ENCODE measurements around the gene BBOF1. TPM values are rescaled to one million over a fixed set of nuclear protein-coding genes. Genes with fewer than 3 reads are reported as not detected.
A peak's percentile ranks its signal among the peaks of the same experiment; 100 is the strongest.

Gene BBOF1
- total RNA-seq, 1 experiment from 2014 or later, result 1.6 TPM

DNA sequence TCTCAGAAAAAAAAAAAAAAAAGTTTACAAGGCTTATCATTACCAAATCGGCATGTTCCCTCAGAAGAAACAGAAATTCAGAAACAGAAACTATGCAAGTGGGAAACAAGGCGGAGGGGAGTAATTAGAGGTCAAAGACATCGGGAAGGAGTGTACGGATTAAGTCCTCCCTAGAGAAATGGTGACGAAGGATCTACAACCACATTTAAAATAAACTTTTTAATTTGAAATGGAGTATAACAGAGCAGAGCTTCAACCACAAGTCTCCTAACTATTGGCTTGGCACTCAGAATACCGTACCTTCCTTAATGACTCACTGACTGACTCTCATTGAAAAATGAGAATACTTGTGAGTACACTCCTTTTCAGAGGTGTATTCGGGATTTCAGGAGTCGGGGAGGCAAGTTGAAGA, 969 bp upstream of the BBOF1 start:
- H3K27ac ChIP-seq (ENCODE audit: low read depth, low read length, poor library complexity, severe bottlenecking), result peak overlapping the region; percentile 95
- BruUV-seq (replicated peaks), result TSS peak; percentile 39
- no peaks in the 10 kb centered on the region for H3K27me3 ChIP-seq (replicated peaks; ENCODE audit: insufficient read depth, low read depth, low read length, poor library complexity)
- TF ChIP-seq, protein P1, sequence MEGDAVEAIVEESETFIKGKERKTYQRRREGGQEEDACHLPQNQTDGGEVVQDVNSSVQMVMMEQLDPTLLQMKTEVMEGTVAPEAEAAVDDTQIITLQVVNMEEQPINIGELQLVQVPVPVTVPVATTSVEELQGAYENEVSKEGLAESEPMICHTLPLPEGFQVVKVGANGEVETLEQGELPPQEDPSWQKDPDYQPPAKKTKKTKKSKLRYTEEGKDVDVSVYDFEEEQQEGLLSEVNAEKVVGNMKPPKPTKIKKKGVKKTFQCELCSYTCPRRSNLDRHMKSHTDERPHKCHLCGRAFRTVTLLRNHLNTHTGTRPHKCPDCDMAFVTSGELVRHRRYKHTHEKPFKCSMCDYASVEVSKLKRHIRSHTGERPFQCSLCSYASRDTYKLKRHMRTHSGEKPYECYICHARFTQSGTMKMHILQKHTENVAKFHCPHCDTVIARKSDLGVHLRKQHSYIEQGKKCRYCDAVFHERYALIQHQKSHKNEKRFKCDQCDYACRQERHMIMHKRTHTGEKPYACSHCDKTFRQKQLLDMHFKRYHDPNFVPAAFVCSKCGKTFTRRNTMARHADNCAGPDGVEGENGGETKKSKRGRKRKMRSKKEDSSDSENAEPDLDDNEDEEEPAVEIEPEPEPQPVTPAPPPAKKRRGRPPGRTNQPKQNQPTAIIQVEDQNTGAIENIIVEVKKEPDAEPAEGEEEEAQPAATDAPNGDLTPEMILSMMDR (conservative IDR thresholded peaks at IDR 0.05; ENCODE audit: low read depth, low read length), result no peak
- no peak for TF ChIP-seq EZH2 (IDR thresholded peaks at IDR 0.05; ENCODE audit: borderline replicate concordance, low read depth, low read length, poor library complexity, severe bottlenecking)
- CTCF ChIA-PET, result interaction anchor here (0.7 kb wide), 1 partner anchor 447 kb away, joined by 3 read pairs; no protein-coding TSS in a partner anchor
- intact Hi-C loops (cut with micrococcal nuclease; ENCODE audit: unreplicated experiment), result loop anchor here (2.0 kb wide), 1 partner anchor 289 kb away; no protein-coding TSS in a partner anchor
- DNase-seq (ENCODE audit: low spot score), result no peak
- H3K4me3 ChIP-seq (ENCODE audit: low read depth, low read length, poor library complexity, severe bottlenecking), result peak overlapping the region; percentile 99
- no peaks in the 10 kb centered on the region for H3K36me3 ChIP-seq (ENCODE audit: insufficient read depth, low read length, poor library complexity, severe bottlenecking)
- POLR2A ChIA-PET (ENCODE audit: low non-redundant PET), result no interaction called here
- H3K9me3 ChIP-seq (ENCODE audit: low read depth, low read length, poor library complexity, severe bottlenecking), result no peaks in the 10 kb centered on the region
- H3K4me1 ChIP-seq (ENCODE audit: insufficient read depth, low read length, poor library complexity, severe bottlenecking), result no peaks in the 10 kb centered on the region

DNA sequence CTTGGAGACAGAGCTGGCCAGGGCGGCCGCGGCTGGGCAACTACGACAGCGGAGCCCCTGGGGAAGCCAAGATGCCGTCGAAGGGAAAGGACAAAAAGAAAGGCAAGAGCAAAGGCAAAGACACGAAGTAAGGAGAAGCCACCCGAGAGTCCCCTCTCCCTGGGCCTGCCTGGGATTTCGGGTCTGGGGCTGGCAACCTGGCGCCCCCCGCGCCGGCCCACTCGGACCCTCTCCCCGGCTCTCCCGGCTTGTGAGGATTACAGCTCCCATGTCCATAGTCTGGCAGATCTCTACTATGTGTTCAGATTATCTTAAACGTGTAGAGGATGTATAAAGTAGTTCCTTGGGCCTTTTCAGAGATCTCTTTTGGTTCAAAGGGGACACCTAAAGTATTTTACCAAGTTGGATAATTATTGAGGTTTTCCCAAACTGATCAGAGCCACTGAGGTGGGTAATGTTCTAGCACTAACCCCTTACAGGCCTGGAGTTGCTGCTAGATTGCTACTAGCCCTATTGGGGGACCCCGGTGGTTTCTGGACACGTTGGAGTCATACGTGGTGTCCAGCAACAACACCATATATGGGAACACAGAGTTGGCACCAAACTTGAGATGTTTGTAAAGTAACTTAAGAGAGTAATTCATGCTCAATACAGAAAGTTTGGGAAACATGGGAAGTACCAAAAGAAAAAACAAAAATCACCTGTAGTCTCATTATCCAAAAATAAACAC, 424 bp downstream of the BBOF1 start:
- H3K27ac ChIP-seq (ENCODE audit: low read depth, low read length, poor library complexity, severe bottlenecking), result peak overlapping the region; percentile 58
- intact Hi-C loops (cut with micrococcal nuclease; ENCODE audit: unreplicated experiment), result loop anchor here (2.0 kb wide), 1 partner anchor 291 kb away; no protein-coding TSS in a partner anchor
- H3K36me3 ChIP-seq (ENCODE audit: insufficient read depth, low read length, poor library complexity, severe bottlenecking), result no peaks in the 10 kb centered on the region
- TF ChIP-seq, protein P1 (conservative IDR thresholded peaks at IDR 0.05; ENCODE audit: low read depth, low read length), result no peak
- TF ChIP-seq EZH2 (IDR thresholded peaks at IDR 0.05; ENCODE audit: borderline replicate concordance, low read depth, low read length, poor library complexity, severe bottlenecking), result no peak
- peak overlapping the region; percentile 99 for H3K4me3 ChIP-seq (ENCODE audit: low read depth, low read length, poor library complexity, severe bottlenecking)
- BruUV-seq (replicated peaks), result no TSS peak
- H3K9me3 ChIP-seq (ENCODE audit: low read depth, low read length, poor library complexity, severe bottlenecking), result no peaks in the 10 kb centered on the region
- no peaks in the 10 kb centered on the region for H3K4me1 ChIP-seq (ENCODE audit: insufficient read depth, low read length, poor library complexity, severe bottlenecking)
- no peak for DNase-seq (ENCODE audit: low spot score)
- CTCF ChIA-PET, result no interaction called here
- no peaks in the 10 kb centered on the region for H3K27me3 ChIP-seq (replicated peaks; ENCODE audit: insufficient read depth, low read depth, low read length, poor library complexity)
- POLR2A ChIA-PET (ENCODE audit: low non-redundant PET), result interaction anchor here (0.6 kb wide), 1 partner anchor 122 kb away, joined by 8 read pairs; no protein-coding TSS in a partner anchor

DNA sequence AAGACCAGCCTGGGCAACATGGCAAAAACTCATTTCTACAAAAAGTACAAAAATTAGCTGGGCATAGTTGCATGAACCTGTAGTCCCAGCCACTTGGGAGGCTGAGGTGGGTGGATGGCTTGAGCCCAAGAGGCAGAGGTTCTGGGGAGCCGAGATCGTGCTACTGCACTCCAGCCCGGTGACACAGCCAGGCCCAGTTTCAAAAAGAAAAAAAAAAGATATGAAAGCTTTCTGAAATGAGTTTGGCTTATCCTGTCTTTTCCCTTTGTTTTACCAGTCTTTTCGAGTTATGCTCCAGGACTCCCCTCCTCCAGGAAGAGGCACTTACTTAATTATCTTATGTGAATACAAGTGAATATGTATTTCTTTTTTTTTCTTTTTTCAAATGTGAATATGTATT, 3.2 kb downstream of the BBOF1 start:
- BruUV-seq (replicated peaks), result no TSS peak
- ChIA-PET CTCF (no interaction called here), POLR2A (ENCODE audit: low non-redundant PET) (no interaction called here)
- no peaks in the 10 kb centered on the region for H3K9me3 ChIP-seq (ENCODE audit: low read depth, low read length, poor library complexity, severe bottlenecking)
- H3K4me1 ChIP-seq (ENCODE audit: insufficient read depth, low read length, poor library complexity, severe bottlenecking), result no peaks in the 10 kb centered on the region
- no peak for DNase-seq (ENCODE audit: low spot score)
- intact Hi-C loops (cut with micrococcal nuclease; ENCODE audit: unreplicated experiment), result no loop called here
- no peak for TF ChIP-seq EZH2 (IDR thresholded peaks at IDR 0.05; ENCODE audit: borderline replicate concordance, low read depth, low read length, poor library complexity, severe bottlenecking)
- TF ChIP-seq, protein P1 (conservative IDR thresholded peaks at IDR 0.05; ENCODE audit: low read depth, low read length), result no peak
- H3K36me3 ChIP-seq (ENCODE audit: insufficient read depth, low read length, poor library complexity, severe bottlenecking), result no peaks in the 10 kb centered on the region
- no peaks in the 10 kb centered on the region for H3K27me3 ChIP-seq (replicated peaks; ENCODE audit: insufficient read depth, low read depth, low read length, poor library complexity)
- H3K27ac ChIP-seq (ENCODE audit: low read depth, low read length, poor library complexity, severe bottlenecking), result no peak overlapping the region
- no peak overlapping the region for H3K4me3 ChIP-seq (ENCODE audit: low read depth, low read length, poor library complexity, severe bottlenecking)

Measured in A673 (cell line).